NCI-H1436 treated with DMSO at 0.1 percent for 48 hours (cell line): ENCODE results near the gene AFF2.

ENCODE experiments used
- DNase-seq: peaks from one replicate; lab custom pipeline; 2025; lab: John Stamatoyannopoulos, UW

The AFF2 gene

GRCh38 chrX:148732743-148733142 lies 232.3 kb downstream of the AFF2 start:
- DNase-seq, result no peak

GRCh38 chrX:148741441-148741840 lies 241.0 kb downstream of the AFF2 start:
- DNase-seq, result no peak

- DNase-seq, result peak; percentile 61
These were observed 254.7 kb downstream of the AFF2 start for GRCh38 chrX:148755111-148755510.

GRCh38 chrX:148763896-148764295 lies 263.5 kb downstream of the AFF2 start:
- no peak for DNase-seq

- no peak for DNase-seq
These were observed 267.9 kb downstream of the AFF2 start for GRCh38 chrX:148768296-148768695.

GRCh38 chrX:148771440-148771839 lies 271.0 kb downstream of the AFF2 start:
- no peak for DNase-seq

- DNase-seq, result no peak
These were observed 273.9 kb downstream of the AFF2 start for GRCh38 chrX:148774276-148774675.

GRCh38 chrX:148784137-148784536 lies 283.7 kb downstream of the AFF2 start:
- no peak for DNase-seq

- DNase-seq, result peak; percentile 81
These were observed 284.4 kb downstream of the AFF2 start for GRCh38 chrX:148784856-148785255.

- DNase-seq, result no peak
These were observed 284.8 kb downstream of the AFF2 start for GRCh38 chrX:148785256-148785655.

GRCh38 chrX:148788449-148788848 lies 288.0 kb downstream of the AFF2 start:
- DNase-seq, result no peak

GRCh38 chrX:148794350-148794749 lies 293.9 kb downstream of the AFF2 start:
- no peak for DNase-seq

- DNase-seq, result no peak
These were observed 304.4 kb downstream of the AFF2 start for GRCh38 chrX:148804579-148805355.

GRCh38 chrX:148806145-148806870 lies 305.9 kb downstream of the AFF2 start:
- peak; percentile 89 for DNase-seq

GRCh38 chrX:148808833-148809232 lies 308.4 kb downstream of the AFF2 start:
- no peak for DNase-seq

GRCh38 chrX:148811236-148811635 lies 310.8 kb downstream of the AFF2 start:
- DNase-seq, result no peak

GRCh38 chrX:148813422-148813821 lies 313.0 kb downstream of the AFF2 start:
- no peak for DNase-seq

- DNase-seq, result no peak
These were observed 313.6 kb downstream of the AFF2 start for GRCh38 chrX:148813967-148814366.

- no peak for DNase-seq
These were observed 315.0 kb downstream of the AFF2 start for GRCh38 chrX:148815218-148815961.

GRCh38 chrX:148823986-148824385 lies 323.6 kb downstream of the AFF2 start:
- no peak for DNase-seq

GRCh38 chrX:148825696-148826095 lies 325.3 kb downstream of the AFF2 start:
- DNase-seq, result no peak

GRCh38 chrX:148836741-148837140 lies 336.3 kb downstream of the AFF2 start:
- DNase-seq, result no peak

GRCh38 chrX:148850631-148851030 lies 350.2 kb downstream of the AFF2 start:
- DNase-seq, result no peak
